Activated T-cell treated with anti-CD3 and anti-CD28 coated beads for 4 hours (primary cell): ENCODE results near the gene ENTPD5.
"Not testable (repeated sequence)": the region's sequence is repeated elsewhere in the genome, so short reads cannot be mapped to it uniquely, and the experiment has no call there.

Experiments used
- DNase-seq: peaks from one replicate; pipeline ENCODE4 v3.0.0-alpha.2; 2020

Gene ENTPD5

DNA sequence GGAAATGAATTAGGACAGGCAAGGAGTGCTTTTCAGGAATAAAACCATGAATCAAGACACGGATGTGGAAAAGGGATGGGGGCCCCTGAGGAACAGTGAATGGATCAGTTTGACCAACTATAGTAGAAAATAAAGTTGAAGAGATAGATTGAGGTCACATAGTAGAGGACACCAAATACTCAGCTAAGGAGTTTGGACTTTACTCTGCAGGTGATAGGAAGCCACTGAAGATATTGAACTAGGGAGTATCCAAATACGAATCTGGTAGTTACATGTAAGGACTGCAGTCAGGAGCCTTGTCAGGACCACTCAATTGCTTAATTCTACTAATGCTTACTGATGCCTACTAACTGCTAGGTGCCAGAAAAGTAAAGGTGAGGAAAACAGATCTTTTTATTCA, 20.4 kb downstream of the ENTPD5 start:
- no peak for DNase-seq

DNA sequence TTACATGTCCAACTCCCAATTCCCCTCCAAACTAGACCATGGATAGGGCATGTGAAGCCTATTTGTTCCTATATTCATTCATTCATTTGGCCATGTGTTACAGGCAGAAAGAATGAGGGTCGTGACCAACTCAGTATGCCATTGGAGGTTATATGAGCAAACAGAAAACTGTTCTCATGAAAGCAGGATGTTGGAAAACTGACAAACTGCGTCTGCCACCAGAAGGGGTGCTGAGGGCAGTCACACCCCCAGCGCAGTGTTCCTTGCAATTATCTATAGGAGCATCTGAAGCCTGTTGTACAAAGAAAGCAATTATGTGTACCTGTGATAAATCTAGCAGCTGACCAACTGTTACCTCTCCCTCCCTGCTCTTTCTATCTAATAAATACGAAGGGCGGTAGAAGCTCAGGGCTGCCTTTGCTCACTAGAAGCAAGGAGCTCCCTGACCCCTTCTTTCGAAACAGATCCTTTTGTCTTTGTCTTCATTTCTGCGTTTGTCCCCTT, 21.1 kb downstream of the ENTPD5 start:
- no peak for DNase-seq

DNA sequence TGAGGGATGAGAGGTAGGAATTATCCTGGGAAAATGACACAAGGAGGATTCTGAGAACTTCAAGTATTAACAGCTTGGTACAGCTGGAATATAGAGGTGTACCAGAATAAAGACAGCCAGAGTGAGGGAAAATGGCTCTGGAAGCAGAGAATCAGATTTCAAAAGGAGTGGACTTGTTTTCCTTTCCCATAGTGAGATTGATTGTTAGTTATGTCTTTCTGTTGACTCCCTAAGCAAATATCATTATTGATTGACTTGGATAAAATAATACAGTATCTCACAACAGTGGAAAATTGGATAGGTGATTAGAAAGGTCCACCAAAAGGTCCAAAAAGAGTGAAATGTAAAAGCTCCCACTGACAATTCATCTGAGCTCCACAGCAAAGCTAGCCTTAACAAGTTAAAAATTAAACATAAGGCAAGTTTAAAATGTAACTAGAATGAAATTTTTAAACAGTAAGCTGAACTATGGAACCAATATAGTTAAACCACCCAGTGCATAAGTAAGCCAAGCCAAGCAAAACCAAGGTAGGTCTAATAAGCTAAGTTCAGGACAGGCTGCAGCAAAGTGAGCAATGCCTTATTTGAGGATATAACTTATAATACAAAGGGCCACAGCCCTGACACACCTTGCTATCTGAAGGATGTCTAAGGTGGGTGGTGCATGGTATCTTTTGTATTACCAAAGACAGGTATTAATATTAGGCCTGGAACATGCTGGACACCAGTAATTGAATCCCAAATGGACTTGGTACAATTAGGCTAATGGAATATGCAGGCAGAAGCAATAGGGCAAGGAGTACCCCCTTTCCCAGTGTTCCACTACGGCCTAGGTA, 21.8 kb downstream of the ENTPD5 start:
- no peak for DNase-seq

DNA sequence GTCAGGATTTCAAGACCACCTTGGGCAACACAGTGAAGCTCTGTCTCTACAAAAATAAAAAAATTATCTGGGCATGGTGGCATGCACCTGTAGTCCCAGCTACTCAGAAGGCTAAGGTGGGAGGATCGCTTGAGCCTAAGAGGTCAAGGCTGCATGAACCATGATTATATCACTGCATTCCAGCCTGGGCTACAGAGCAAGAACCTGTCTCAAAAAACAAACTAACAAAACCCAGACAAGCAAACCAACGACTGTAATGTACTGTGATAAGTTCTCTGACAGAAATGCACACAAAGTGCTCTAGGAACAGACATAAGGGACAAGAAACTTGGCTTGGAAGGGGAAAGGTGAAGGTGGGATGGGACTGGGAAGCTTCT, 22.4 kb downstream of the ENTPD5 start:
- no peak for DNase-seq

DNA sequence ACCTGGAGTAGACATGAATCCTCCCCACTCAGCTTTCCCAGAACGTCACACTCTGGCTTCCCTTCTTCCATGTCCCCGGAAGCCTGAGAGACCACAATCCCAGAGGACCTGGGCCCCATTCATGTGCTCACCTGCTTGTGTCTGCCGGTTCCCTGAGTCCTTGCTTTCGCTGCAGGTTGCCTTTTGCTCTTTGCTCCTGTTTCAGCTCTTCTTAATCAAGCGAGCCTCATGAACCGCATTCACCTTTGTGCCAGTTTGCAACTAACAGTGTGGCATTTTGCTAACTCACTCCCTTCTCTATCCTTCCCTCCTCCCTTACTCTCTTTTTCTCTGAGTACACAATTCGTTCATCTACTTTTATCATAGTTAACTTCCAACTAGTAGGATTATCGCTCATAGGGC, 23.1 kb downstream of the ENTPD5 start:
- no peak for DNase-seq

DNA sequence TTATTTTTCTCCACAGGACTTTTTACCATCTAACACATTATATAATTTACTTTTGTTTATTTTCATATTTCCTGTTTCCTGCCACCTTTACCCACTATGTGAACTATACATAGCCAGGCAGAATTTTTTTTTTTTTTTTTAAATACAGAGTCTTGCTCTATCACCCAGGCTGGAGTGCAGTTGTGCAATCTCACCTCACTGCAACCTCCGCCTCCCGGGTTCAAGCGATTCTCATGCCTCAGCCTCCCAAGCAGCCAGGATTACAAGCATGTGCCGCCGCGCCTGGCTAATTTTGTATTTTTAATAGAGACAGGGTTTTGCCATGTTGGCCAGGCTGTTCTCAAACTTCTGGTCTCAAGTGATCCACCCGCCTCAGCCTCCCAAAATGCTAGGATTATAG, 24.2 kb downstream of the ENTPD5 start:
- DNase-seq: not testable (repeated sequence)

DNA sequence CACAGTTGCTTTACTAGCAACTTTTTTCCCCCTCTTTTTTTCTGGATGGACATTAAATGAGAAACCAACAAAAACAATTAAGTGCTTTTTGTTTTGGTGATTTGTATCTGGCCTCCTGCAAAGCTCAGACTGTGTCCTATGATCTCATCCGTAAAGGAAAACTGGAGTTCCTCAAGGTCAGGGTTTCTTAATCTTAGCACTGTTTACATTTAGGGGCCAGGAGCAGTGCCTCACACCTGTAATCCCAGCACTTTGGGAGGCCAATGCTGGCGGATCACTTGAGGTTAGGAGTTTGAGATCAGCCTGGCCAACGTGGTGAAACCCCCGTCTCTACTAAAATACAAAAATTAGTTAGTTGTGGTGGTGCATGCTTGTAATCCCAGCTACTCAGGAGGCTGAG, 28.0 kb downstream of the ENTPD5 start:
- DNase-seq: no peak

DNA sequence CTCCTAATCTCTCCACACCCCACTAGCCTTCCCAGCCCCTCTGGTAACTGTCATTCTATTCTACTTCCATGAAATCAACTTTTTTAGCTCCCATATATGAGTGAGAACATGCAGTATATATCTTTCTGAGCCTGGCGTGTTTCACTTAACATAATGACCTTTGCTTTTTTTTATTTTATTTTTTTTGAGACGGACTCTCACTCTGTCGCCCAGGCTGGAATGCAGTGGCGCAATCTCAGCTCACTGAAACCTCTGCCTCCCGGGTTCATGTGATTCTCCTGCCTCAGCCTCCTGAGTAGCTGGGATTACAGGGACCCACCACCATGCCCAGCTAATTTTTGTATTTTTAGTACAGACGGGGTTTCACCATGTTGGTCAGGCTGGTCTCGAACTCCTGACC, 30.4 kb downstream of the ENTPD5 start:
- not testable (repeated sequence) for DNase-seq

DNA sequence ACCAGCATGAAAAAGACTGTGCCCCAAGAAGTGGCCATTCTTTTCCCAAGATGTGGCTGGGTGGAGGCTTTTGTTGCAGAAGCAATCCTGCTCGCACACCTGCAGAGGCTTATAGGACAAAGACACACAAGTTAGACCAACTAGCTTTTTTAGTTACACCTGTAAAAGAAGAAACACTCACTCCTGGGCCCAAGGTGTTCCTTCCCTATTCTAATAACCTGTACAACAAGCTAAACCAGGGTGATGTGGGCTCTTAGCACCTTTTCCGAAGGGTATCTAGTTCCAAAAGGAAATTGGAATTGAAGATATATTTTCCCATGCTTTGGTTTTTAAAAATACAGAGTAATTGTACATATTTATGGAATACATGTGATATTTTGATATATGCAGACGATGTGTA, 31.0 kb downstream of the ENTPD5 start:
- no peak for DNase-seq

DNA sequence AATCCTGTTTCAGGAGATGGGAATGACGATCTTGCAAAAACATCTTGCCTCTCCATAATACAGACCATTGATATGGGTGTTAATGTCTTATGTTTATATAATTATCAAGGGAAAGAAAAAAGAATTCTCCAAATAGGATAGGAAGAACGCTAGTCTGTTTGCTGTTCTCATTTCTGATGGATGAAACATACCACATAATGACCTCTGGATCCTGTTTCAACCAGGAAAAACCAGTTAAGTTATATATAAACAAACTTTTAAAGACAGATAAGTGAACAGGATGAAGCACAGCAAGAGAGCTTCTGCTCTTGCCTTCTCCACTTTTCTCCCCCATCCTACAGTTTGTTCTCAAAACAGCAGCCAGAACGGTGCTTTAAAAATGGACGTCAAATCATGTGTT, 41.2 kb downstream of the ENTPD5 start:
- no peak for DNase-seq

DNA sequence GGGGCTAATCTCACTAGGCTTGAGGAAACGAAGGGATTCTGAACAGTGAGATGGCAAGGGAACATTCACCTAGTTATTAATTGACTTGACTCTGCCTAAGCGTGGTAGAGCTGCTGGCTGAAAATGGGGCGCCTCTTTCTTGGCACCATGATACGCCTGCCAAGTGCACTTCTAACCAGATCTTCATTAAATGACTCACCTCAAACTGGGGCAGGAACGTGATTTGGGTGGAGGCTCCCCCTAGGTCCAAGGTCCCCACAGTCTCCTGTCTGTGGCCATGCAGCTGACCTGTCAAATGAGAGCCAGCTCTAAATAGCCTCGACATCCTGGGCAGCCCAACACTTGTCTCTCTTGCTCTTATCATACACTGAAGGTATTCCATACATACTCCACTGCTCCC, 43.0 kb downstream of the ENTPD5 start:
- DNase-seq: no peak

DNA sequence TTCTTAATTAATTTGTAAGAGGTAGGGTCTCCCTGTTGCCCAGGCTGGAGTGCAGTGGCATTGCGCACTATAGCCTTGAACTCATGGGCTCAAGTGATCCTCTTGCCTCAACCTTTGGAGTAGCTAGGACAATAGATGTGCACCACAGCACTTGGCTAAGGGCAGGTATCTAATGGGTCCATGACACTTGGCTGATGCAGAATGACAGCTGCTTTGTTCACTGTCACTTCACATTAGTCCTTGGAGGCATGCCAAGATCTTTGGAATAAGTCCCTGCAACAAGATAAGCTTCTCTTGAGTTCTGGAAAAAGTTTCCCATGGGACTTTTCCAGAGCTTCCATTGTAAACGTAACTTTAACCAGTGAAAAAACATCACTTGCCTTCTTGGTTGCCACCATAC, 45.6 kb downstream of the ENTPD5 start:
- no peak for DNase-seq

DNA sequence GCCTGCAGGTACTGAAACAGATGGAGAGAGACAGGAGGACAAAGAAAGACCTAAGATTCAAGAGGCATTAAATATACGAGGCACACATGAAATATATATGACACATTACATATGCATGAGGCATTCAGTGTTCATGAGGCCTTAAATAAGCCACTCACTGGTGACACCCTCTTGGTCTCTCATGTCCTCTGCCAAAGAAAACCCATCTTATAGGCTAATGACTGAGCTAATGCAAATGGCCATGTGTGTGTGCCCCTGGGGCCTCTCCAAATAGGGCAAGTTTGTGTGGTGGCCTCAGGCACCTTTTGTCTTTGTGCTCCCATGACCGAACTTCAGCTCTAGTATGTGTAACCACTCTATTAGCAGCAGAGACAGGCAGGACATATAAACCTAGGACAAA, 50.2 kb downstream of the ENTPD5 start:
- DNase-seq: no peak

DNA sequence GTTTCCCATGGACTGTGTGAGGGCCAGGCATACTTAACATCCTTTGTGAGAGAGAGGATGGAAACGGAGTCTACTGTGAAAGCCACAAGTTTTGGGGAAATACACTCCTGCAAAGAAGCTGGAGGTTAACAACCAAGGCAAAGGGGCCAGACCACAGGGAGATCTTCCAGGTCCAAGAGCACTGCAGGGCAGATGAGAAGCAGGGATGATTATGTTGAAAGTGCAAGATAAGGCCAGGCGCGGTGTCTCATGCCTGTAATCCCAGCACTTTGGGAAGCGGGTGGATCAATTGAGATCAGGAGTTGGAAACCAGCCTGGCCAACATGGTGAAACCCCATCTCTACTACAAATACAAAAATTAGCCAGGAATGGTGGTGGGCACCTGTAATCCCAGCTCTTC, 53.9 kb downstream of the ENTPD5 start:
- no peak for DNase-seq

DNA sequence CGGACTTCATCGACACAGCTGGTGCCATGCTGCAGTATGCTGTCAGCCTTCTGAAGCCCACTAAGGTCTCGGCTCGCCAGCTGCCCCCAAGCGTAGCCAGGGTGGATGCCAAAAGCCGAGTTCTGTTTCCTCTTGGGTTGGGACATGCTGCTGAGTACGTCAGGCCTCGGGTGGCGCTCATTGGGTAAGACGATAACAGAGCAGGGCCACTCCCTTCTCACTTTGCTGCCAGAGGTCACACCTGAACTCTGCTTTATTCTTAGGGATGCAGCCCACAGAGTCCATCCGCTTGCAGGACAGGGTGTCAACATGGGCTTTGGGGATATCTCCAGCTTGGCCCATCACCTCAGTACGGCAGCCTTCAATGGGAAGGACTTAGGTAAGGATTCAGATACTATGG, 57.9 kb downstream of the ENTPD5 start:
- DNase-seq: no peak

DNA sequence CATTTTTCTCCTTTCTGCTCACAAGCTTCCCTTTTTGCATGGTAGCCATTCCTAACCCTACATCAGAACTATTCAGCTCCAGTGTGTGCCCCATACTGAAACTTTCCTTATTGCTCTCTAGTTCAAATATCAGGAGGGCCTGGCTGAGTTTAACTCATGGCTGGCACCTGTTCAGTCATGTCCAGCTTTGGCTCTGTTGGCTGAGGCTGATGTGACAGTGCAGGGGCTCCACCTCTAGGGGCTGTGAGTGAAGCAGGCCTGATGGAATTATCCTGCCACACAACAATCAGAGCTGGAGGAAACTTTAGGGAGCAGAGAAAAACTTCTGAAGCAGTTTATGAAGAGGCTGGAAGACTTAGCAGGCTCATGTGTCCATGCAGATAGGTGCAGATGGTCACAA, 60.5 kb downstream of the ENTPD5 start:
- no peak for DNase-seq

DNA sequence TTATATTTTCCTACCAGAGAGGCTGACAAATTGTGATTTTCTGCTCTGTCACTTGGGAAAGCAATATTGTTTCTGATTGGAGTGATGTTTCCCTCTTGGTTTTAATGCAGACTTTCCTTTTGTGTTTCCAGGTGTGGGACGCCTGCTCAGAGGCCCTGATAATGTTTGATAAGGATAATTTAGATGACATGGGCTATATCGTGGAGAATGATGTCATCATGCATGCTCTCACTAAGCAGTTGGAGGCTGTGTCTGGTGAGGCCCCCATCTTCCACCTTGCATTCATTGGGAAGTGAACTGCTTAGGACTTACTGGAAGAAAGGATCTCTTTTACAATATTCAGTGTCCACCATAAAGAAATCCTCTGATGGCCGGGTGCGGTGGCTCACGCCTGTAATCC, 63.4 kb downstream of the ENTPD5 start:
- no peak for DNase-seq

DNA sequence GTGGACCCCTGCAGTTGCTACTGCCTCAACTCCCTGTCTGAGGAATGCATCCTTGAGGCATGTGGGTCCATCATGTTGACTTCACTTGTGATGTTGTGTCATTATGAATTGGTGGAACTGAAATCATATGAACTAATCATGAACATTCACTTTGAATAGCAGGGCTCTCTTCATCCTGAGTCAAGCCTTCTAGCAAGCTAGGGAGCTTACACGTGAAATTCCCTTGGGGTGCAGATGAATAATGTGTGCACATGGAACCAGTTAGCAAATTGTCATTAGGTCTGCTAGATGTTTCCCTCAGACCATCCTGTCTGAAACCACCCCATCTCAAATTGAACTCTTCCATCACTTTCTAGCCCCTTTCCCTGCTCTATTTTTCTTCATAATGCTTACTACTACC, 65.4 kb downstream of the ENTPD5 start:
- no peak for DNase-seq

DNA sequence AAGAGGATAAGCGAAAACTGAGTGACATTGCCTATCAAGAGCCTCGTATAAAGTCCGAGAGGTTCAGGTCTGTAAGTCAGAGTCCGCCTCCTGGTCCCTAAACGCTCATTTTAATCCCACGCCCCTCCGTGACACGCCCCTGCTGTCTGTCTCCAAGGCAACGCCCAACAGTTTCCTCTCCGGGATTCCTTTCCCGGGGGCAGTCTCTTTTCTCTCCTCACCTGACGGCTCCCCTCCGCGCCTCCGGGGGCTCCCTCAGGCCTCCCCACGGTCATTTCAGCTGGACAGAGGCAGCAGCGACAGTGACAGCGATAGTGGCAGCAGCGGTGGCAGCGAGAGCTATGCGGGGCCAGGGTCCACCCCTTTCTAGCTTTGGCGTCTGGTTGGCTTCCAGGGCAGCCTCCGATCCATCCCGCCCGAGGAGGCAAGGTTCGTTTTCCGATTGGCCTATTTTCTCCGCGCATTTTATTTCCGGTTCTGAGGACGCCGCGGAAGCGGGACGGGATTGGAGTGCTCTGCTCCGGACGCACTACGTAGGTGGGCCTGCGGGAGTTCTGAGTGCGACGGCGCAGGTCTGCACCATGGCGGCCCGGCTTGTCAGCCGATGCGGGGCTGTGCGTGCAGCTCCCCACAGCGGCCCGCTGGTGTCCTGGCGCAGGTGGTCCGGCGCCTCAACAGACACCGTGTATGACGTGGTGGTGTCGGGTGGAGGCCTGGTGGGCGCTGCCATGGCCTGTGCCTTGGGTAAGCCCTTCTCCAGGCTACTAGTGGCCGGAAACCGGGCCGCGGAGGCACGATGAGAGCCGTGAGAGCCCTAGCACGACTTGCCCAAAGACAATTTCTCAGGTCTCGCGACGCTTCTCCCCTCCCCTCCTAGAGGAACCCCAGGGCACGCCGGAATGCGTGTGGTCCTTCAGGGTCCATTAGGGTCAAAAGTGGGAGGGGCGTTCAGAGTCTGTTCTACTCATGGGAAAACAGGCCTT, 69.0 kb downstream of the ENTPD5 start, which contains the start of the genes COQ6 and FAM161B:
Gene COQ6 (plus strand): TSS at position 551 of the 983 bp plus-strand sequence. CDS start 31 bp downstream, at position 582.
Gene FAM161B (minus strand): TSS at position 343 of the 983 bp plus-strand sequence. CDS start 68 bp downstream, at position 275.
- DNase-seq: peak; percentile 75

DNA sequence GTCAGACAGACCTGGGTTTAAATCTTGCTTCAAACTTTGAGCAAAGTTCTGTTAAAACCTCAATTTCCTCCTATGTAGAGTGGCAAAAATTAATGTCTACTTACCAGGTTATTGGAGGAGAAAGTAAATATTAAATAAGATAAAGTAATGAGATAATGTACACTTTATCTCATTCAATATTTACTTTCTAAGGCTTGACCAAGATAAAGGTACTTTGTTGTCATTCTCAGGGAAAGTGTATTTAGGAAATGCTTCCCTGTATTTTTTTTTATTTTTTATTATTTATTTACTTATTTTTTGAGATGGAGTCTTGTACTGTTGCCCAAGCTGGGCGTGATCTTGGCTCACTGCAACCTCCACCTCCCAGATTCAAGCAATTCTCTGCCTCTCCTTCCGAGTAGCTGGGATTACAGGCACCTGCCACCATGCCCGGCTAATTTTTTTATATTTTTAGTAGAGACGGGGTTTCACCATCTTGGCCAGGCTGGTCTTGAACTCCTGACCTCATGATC, 73.9 kb downstream of the ENTPD5 start:
- DNase-seq: no peak

DNA sequence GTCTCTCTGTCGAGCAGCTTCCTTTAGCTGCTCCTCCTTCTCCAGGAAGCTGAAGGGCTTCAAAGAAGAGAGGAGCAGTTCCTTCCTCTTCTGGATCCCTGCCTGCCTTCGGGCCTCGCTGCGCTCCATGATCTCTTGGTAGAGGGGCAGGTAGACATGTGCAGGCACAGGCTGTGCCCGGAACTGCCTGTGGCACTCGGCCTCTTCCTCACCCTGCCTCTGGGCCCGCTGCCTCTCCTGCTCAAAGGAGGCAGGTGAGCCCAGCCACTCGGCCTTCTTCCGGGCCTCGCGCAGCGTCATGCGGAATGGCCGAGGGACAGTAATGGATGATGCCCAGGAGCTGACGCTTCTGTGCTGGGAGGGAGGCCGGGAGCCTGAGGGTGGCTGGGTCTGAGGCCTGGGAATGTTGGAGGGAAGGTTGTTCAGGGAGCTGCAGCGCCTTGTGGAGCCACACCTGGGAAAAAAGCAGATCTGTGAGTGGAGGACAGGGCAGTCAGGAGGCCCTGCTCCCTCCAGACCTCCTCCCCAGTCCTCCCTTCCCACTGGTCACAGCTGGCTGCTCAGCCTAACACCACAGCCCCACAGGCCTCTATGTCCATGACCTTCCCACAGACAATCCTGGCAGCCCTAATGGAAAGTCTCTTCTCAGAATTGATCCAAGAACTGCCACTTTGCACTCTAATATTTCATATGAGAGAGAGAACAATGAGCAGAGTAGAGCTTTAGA, 74.5 kb downstream of the ENTPD5 start:
- no peak for DNase-seq

DNA sequence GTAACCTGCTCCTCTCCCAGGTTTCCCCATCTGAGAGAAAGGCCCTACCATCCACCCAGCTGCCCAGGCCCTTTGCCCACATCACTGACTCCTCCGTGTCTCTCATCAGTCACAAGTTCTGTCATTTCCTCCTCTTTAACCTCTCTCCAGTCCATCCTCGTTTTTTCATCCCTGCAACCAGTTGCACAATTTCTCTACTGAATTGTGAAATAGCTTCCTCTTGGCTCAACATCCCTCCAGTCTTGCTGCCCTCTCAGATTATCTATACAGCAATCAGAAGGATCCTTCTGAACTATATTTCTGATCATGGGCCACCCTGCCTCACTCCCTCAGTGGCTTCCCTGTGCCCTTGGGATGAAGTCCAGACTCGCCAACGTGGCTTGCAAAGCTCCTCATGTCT, 76.0 kb downstream of the ENTPD5 start:
- no peak for DNase-seq

DNA sequence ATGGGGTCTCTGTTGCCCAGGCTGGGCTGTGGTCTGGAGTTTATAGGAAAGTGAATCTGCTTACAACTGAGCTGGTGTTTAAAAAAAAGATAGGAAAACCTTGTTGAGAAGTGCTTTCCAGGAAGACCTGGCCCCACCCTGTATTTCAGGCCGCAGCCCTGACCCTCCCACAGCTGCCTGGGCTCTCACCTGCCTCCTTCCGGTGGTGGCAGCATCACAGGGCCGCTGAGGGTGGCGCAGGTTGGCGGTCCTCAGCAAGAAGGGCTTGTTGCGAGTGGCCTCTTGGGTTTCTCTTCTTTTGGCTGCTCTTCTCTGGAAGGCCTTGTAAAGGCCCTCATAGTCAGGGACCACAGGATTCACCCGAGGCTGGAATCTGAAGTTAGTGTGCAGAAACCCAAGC, 76.9 kb downstream of the ENTPD5 start:
- no peak for DNase-seq
